IPS-20b (cell line): ENCODE results near the gene TENM3.

ENCODE experiments used
- H3K27ac ChIP-seq: one replicate; pipeline ENCODE4 v1.5.1; 2013; ENCODE audit warnings: low read length
- H3K27me3 ChIP-seq: 2 replicates; pipeline ENCODE4 v1.6.1; 2013; ENCODE audit warnings: mild to moderate bottlenecking, low read length, inconsistent platforms; ENCODE audit not compliant: insufficient read depth
- H3K36me3 ChIP-seq: 2 replicates; pipeline ENCODE4 v1.6.1; 2013; ENCODE audit warnings: low read depth, mild to moderate bottlenecking, inconsistent platforms, low read length, moderate library complexity; ENCODE audit not compliant: insufficient read depth
- H3K4me1 ChIP-seq: 2 replicates; pipeline ENCODE4 v1.6.1; 2013; ENCODE audit warnings: mild to moderate bottlenecking, control low read depth, inconsistent platforms, low read length, moderate library complexity; ENCODE audit not compliant: insufficient read depth
- H3K4me3 ChIP-seq: 2 replicates; pipeline ENCODE4 v1.5.1; 2013; ENCODE audit warnings: mild to moderate bottlenecking, low read length, inconsistent platforms
- H3K9ac ChIP-seq: 2 replicates; pipeline ENCODE4 v1.6.1; 2013; ENCODE audit warnings: low read depth, mild to moderate bottlenecking, inconsistent platforms, low read length, moderate library complexity
- H3K9me3 ChIP-seq: 2 replicates; pipeline ENCODE4 v1.6.1; 2013; ENCODE audit warnings: mild to moderate bottlenecking, low read depth, low read length, inconsistent platforms; ENCODE audit not compliant: insufficient read depth

Gene TENM3

DNA sequence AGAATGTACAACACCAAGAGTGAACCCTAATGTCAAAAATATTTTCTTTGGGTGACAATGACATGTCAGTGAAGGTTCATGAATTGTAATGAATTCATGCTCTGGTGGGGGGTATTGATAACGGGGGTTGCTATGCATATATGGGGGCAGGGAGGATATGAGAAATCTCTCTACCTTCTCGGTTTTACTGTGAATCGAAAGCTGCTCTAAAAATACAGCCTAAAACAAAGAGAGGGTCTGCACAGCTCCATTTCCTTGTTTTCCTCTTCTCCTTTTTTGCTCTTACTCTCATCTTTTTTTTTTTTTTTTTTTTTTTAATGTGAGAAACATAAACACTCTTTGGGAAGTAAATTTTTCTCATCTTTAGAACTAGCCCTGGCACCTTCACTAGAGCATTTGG is 588.2 kb downstream of the TENM3 start:
- no peaks in the 10 kb centered on the region for H3K4me1 ChIP-seq
- H3K27me3 ChIP-seq: 0 out of 2 replicates have a peak, but pooled peaks cover 6% of the 10 kb centered on the region
- H3K4me3 ChIP-seq: no peak overlapping the region
- H3K36me3 ChIP-seq: no peaks in the 10 kb centered on the region
- H3K27ac ChIP-seq: no peak overlapping the region
- H3K9ac ChIP-seq: no peak overlapping the region
- H3K9me3 ChIP-seq: no peaks in the 10 kb centered on the region; the same call in 1 of the 2 replicates

DNA sequence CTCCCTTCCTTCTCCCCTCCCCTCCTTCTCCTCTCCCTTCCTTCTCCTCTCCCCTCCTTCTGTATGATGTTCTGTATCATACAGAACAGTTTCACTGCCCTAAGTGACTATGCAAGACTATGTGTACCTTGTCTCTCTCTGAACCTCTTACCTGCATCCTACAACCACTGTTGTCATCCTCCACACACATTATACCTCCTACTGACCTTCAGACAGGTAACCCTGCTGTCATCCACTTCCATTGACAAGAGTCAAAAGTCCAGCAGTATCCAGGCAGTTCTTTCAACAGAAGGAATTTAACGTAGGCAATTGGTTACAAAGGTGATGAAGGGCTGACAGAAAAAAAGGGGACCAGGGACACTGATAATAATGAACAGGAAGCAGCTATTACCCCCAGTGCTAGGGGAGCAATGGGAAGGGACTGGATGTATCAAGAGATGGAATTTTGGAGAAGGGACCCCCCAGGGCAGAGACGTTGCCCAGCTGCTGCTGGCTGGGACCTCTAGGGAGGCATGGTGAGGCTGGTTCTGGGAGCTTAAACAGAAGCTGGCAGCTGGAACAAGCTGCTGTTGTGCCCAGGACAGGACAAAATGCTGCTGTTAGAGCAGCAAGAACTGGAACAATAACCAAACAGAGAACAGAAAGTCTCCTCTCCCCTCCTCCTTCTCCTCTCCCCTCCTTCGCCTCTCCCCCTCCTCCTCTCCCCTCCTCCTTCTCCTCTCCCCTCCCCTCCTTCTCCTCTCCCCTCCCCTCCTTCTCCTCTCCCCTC is 589.3 kb downstream of the TENM3 start:
- H3K36me3 ChIP-seq: no peaks in the 10 kb centered on the region
- H3K4me3 ChIP-seq: no peak overlapping the region
- H3K9ac ChIP-seq: no peak overlapping the region
- no peaks in the 10 kb centered on the region for H3K4me1 ChIP-seq
- no peak overlapping the region for H3K27ac ChIP-seq
- no peaks in the 10 kb centered on the region; the same call in 1 of the 2 replicates for H3K9me3 ChIP-seq
- H3K27me3 ChIP-seq: 0 out of 2 replicates have a peak, but pooled peaks cover 6% of the 10 kb centered on the region

DNA sequence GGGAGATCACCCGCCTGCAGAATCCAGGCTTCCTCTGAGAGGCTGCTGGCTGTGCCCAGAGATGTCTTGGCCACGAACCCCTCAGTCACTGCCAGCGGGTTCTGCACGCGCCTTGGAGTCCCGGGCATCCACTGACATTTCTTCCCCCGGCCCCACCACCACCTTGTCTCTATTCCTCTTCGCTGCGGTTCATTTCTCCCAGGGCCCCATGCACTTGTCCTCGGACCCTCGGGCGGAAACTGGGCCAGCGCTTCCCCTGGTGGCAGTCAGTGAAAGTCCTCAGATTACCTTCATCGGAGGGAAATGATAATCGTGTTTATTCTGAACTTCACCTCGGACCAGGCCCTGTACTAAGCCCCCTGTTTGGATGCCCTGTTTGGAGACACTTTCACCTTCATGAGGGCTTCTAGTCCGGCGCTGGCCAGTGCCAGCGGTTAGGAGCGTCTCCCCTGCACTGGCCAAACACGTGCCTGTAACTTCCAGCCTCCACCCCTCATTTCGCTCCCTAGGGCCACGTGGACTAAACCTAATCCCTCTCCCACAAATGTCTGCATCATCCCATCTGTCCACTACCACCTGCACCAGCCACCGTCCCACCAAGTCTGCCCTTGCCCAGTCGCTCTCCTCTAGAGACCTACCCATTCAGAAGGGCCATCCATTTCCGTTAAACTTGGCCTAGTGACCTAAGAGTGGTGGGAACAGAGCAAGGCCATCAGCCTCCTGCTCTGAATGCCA is 592.0 kb downstream of the TENM3 start:
- H3K9ac ChIP-seq: no peak overlapping the region
- H3K4me3 ChIP-seq: no peak overlapping the region
- H3K4me1 ChIP-seq: no peaks in the 10 kb centered on the region
- no peaks in the 10 kb centered on the region; the same call in 1 of the 2 replicates for H3K9me3 ChIP-seq
- no peaks in the 10 kb centered on the region for H3K36me3 ChIP-seq
- H3K27me3 ChIP-seq: peaks cover 6% of the 10 kb centered on the region; the same call in 1 of the 2 replicates
- no peak overlapping the region for H3K27ac ChIP-seq

DNA sequence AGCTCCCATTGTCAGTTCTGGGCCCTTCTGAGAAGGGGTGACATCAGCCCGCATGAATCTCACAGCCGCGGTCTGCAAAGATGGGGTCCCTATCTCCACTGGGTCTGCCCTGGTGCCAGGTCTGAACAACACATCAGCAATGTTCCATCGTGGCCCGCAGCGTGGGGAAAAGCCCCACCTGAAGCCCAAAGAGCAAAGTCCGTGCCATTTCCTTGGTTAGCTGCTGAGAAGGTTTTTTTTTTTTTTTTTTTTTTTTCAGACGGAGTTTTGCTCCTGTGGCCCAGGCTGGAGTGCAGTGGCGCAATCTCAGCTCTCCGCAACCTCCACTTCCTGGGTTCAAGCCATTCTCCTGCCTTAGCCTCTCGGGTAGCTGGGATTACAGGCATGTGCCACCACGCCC is 594.6 kb downstream of the TENM3 start:
- Histone ChIP-seq H3K36me3 (no peaks in the 10 kb centered on the region), H3K9me3 (no peaks in the 10 kb centered on the region), H3K4me1 (no peaks in the 10 kb centered on the region), H3K27ac (no peak overlapping the region), H3K27me3 (peaks cover 6% of the 10 kb centered on the region; the same call in 1 of the 2 replicates), H3K9ac (no peak overlapping the region), H3K4me3 (no peak overlapping the region)

DNA sequence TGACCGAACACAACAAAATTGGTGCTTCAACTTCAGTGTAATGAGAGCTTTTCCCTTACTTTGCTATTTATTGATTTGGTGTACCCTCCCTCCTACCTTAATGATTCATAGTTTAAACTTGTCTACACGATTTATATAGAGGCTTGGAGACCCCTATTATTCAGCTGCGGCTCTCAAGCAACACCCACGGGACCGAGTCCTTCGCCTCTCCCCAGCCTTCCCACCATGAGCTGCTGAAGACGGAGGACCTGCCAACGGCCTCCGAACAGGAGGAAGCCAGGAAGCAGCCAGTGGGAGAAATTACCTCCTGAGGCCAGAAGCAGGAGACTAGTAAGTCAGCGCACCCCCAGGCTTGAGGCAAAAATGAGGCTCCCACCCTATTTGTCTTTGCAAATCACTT is 595.3 kb downstream of the TENM3 start:
- H3K4me1 ChIP-seq: no peaks in the 10 kb centered on the region
- H3K27me3 ChIP-seq: peaks cover 6% of the 10 kb centered on the region; the same call in 1 of the 2 replicates
- H3K27ac ChIP-seq: no peak overlapping the region
- no peaks in the 10 kb centered on the region for H3K9me3 ChIP-seq
- no peaks in the 10 kb centered on the region for H3K36me3 ChIP-seq
- H3K9ac ChIP-seq: no peak overlapping the region
- H3K4me3 ChIP-seq: no peak overlapping the region

DNA sequence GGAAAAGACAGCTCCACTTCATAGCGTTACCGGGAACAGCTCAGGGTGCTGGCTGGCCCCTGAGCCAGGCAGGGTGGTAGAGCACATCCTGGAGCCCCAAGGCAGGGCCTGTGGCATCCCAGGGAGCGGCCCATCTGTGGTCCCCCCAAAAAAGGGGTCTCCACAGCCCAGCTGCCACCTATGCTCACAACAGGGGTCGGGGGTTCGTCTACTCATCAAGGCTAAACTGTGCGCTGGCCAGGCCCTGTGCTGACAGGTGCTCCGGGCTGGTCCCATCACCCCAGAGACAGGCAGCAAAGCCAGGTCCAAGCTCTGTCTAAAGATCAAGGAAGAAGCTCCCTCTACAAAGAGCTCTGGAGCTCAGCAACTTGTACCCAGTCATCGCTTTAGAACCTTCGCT is 596.1 kb downstream of the TENM3 start:
- Histone ChIP-seq H3K9ac (no peak overlapping the region), H3K9me3 (no peaks in the 10 kb centered on the region), H3K36me3 (no peaks in the 10 kb centered on the region), H3K4me3 (no peak overlapping the region), H3K4me1 (no peaks in the 10 kb centered on the region), H3K27ac (no peak overlapping the region), H3K27me3 (peaks cover 6% of the 10 kb centered on the region; the same call in 1 of the 2 replicates)

DNA sequence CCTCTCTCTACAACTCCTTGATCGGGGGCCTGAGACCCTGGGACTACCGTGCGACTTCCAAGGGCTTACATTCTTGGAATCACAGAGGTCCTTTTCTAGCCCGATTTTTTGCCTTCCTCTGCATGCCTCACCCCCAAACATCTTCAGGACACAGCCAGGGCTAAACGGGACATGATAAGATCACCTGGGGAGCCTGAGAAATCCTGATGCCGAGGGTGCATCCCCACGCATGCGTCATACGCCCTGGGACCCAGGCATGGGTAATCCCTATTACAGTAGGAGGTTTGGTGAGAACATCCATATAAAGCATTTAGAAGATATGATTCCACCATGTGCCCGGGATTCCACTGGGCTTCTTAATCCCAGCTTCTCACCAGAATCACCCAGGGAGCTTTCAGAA is 596.9 kb downstream of the TENM3 start:
- H3K27ac ChIP-seq: no peak overlapping the region
- H3K4me1 ChIP-seq: no peaks in the 10 kb centered on the region
- H3K9ac ChIP-seq: no peak overlapping the region
- H3K36me3 ChIP-seq: no peaks in the 10 kb centered on the region
- H3K9me3 ChIP-seq: no peaks in the 10 kb centered on the region
- no peak overlapping the region for H3K4me3 ChIP-seq
- H3K27me3 ChIP-seq: peaks cover 1% of the 10 kb centered on the region; the same call in 1 of the 2 replicates

DNA sequence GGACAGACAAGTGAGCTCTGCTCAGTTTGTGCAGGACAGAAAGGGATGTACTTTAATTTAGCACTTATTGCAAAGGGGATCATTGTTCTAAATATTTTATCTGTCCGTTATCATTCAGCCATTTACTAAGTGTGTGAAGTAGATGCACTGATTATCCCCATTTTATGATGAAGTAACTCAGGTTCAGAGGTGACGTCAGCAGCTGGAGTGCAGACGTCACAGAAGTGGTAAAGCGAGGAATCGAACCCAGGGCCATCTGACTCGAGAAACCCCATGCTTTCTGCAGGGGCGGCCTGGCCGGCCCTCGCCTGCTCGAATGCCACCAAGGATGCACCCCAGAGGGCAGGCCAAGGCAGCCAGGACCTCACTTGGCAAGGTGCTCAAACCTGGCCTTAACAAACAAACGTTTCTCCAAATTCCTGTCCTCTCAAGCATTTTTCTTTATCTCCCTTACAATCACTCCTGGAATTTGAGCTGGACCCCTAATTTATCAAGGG is 599.0 kb downstream of the TENM3 start:
- H3K9ac ChIP-seq: no peak overlapping the region
- no peaks in the 10 kb centered on the region; the same call in 1 of the 2 replicates for H3K27me3 ChIP-seq
- H3K9me3 ChIP-seq: no peaks in the 10 kb centered on the region
- H3K27ac ChIP-seq: no peak overlapping the region
- H3K36me3 ChIP-seq: no peaks in the 10 kb centered on the region
- no peaks in the 10 kb centered on the region for H3K4me1 ChIP-seq
- H3K4me3 ChIP-seq: no peak overlapping the region

DNA sequence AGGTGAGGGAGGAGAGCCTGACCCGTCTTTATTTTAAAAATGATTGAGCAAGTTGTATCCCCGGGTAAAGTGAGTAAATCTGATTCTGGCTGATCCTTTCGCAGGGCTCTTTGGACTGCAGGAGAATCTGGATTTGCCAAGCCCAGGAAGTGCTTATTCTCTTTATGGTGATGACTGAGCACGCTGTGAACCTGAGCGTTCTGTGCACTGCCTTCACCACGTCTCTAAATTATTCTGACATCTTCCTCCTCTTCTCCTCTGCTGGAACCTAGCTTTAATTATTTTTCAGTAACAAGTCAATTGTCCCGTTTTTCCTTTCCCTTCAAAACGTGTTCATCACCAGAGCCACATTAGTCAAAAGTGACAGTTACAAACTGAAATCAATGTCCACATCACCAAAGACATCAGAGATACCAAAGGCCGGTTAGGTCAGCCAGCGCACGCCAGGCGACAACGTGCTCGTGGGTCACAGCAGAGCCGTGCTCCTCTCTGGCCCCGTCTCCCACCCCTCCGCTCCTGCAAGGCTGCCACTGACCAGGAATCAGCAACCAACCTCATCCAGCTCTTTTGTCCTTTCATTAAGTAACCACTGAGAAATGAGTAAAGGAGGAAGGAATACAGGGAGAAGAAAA is 599.7 kb downstream of the TENM3 start:
- no peak overlapping the region for H3K9ac ChIP-seq
- no peak overlapping the region for H3K4me3 ChIP-seq
- H3K27me3 ChIP-seq: no peaks in the 10 kb centered on the region; the same call in 1 of the 2 replicates
- peaks cover 4% of the 10 kb centered on the region; the same call in 1 of the 2 replicates for H3K4me1 ChIP-seq
- H3K36me3 ChIP-seq: no peaks in the 10 kb centered on the region
- no peak overlapping the region for H3K27ac ChIP-seq
- no peaks in the 10 kb centered on the region for H3K9me3 ChIP-seq

DNA sequence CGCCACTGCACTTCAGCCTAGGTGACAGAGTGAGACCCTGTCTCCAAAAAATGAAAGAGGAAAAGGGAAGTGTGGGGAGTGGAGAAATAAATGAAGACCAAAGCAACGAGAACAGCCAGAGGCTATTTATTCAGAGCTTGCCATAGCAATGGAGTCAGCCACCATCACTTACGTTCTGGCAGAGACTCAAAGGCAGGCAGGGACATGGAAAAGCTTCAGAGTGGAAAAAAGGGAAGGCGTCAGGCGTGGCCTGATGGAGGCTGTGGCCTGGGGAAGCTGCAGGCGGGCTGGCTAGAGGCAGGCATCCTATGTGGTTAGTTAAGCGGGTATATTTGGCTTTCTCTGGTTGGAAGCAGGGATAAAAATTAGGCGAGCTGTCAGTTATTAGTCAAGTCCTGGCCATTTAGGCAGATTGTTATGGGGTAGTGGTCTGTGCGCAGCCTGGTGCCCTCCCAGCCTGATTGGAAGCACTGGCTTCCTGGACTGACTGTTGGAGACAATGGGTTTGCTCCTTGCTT is 600.7 kb downstream of the TENM3 start:
- no peaks in the 10 kb centered on the region for H3K9me3 ChIP-seq
- H3K9ac ChIP-seq: no peak overlapping the region
- H3K27ac ChIP-seq: no peak overlapping the region
- H3K27me3 ChIP-seq: no peaks in the 10 kb centered on the region; the same call in 1 of the 2 replicates
- no peaks in the 10 kb centered on the region for H3K36me3 ChIP-seq
- no peak overlapping the region for H3K4me3 ChIP-seq
- H3K4me1 ChIP-seq: peaks cover 4% of the 10 kb centered on the region; the same call in 1 of the 2 replicates

DNA sequence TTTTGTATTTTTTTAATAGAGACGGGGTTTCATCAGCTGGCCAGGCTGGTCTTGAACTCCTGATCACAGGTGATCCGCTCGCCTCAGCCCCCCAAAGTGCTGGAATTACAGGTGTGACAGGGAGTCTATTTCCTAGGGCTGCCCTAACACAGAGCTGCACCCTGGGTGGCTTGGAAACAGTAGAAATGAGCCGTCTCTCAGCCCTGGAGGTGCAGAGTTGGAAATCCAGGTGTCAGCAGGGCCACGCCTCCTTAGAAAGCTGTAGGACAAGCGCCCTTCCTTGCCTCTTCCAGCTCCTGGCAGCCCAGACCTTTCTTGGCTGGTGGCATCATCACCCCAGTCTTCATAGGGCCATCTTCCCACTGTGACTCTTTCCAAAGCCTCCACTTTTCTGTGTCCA is 602.4 kb downstream of the TENM3 start:
- peaks cover 4% of the 10 kb centered on the region; the same call in 1 of the 2 replicates for H3K4me1 ChIP-seq
- H3K27ac ChIP-seq: no peak overlapping the region
- no peaks in the 10 kb centered on the region for H3K36me3 ChIP-seq
- no peak overlapping the region for H3K9ac ChIP-seq
- H3K9me3 ChIP-seq: no peaks in the 10 kb centered on the region
- no peak overlapping the region for H3K4me3 ChIP-seq
- H3K27me3 ChIP-seq: no peaks in the 10 kb centered on the region
